GM21360 (cell line): ENCODE measurements around the gene PIGS.

Source experiments
- ATAC-seq: cut with Tn5 transposase; IDR thresholded peaks from one replicate; pipeline ENCODE4 v1.9.1; 2021; ENCODE audit warnings: mild to moderate bottlenecking, moderate library complexity; ENCODE audit not compliant: unreplicated experiment

PIGS gene

GRCh38 chr17:28551421-28552175 lies 19.7 kb downstream of the PIGS start:
- ATAC-seq, result no peak

DNA sequence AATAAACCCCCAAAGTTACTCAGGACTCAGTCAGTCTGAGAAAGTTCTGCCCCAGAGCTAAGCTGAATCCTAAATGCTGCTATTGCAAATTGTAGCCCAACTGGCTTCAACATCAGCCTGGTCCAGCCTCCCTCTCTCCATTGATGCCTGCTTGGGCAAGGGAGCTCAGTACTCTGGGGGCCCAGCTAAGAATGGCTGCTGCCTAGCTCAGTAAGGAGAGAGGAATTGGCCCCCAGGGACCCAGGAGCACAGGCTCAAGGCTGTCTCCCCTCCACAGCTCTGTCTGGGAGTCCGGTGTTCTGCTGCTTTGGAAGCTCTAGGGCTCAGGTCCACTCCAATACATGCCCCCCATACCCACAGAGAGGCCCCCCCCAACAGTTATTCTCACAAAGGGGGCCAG lies 20.5 kb downstream of the PIGS start:
- ATAC-seq, result no peak

- ATAC-seq, result peak; percentile 37
Observed at GRCh38 chr17:28549236-28550132, 21.8 kb downstream of the PIGS start.

DNA sequence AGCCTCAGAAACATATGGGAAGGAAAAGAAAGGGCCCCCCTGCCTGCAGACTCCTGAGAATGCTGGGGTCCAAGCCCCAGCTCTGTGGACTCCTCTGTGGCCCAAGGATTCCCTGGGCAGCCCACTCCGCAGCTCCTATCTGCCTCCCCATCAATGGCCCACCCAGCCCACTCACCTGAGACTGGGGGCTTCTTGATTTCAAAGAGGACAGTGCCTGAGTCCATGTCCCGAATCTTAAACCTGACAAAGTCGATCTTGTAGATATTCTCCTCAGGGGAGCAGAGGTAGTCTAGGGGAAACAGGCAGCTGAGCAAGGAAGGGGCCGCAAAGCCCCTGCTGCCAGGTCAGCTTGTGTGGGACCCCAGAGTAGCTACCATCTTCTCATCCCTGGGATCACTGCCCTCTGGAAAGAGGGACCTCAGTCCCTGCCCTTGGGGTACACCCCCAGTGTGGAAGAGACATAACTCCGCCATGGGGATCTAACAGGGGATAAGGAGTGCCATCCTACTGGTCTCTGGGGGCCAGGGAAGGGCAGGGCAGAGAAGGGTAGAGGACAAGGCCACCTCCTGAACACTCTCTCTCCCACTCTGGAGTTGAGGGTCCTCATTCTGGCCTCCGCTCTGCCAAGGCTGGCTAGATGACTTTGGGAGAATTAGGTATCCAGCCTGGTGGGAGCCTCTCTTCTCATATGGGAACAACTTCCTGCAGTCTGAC lies 22.8 kb downstream of the PIGS start:
- no peak for ATAC-seq

- ATAC-seq, result no peak
Observed at GRCh38 chr17:28547623-28548416, 23.5 kb downstream of the PIGS start.

DNA sequence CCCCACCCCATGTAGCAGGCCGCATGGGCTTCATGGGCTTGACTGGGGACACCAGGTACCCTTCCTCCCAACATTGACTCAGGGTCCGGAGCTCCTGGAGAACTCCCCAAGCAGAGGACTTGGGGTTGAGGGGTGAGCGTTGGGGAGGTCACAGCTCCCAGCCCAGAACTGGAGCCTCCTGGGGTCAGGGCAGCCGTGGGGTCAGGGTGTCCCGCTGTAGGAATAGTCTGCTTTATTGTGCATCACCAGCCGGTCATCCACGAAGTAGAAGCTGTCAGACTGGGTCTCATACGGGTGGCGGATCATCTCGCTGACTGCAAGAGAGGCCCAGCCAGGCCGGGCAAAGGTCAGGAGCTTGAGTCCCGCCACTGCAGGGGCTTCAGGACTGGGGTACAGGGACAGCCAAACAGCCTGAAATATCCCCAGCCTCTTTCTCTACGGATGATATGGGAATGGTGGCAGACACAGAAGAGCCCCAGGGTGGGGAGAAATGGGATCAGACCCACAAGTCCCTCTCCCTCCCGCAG lies 24.2 kb downstream of the PIGS start:
- no peak for ATAC-seq

- no peak for ATAC-seq
Observed at GRCh38 chr17:28545787-28546415, 25.4 kb downstream of the PIGS start.

GRCh38 chr17:28545141-28545503 lies 26.2 kb downstream of the PIGS start:
- ATAC-seq, result no peak

- no peak for ATAC-seq
Observed at GRCh38 chr17:28544402-28545140, 26.8 kb downstream of the PIGS start.

- no peak for ATAC-seq
Observed at GRCh38 chr17:28541439-28541838, 29.9 kb downstream of the PIGS start.

GRCh38 chr17:28540231-28540630 lies 31.1 kb downstream of the PIGS start:
- ATAC-seq, result no peak

DNA sequence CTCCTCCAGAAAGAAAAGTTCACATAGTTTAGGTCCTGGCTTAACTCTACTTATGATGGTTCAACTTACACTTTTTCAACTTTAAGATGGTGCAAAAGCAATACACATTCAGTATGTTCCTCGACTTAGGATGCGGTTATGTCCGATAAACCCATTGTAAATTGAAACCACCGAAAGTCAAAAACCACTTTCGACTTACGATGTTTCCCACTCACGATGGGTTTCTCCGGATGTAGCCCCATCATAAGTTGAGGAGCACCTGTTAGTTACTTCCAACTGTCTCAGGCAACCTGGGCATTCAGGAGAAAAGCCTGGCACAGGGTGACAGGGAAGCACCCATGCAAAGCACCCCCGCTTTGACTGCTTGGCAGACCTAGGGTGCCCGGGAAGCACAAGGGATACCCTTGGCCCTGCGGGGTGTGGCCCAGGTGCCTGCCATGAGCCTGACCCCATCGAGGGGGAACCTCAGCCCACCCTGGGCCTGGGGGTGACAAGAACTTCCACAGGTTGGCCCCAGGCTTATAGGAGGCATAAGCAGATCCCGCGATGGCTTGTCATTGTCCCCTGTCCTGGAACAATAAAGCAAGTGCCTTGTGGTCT lies 32.9 kb downstream of the PIGS start:
- no peak for ATAC-seq

DNA sequence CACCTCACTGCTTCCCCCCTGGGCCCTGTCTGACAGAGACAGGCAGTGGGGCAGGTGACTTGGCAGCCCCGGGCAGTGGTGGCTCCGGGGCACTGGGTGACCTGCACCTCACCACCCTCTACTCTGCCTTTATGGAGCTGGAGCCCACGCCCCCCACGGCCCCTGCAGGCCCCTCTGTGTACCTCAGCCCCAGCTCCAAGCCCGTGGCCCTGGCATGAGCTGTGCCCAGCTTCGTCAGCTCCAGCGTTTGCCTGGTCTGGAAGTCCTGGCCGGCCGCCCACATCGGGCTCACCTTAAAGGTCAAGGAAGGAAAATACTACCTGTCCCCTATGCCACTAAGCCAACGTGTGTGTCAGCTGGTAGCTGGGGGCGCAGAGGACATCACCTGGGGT lies 34.1 kb downstream of the PIGS start:
- ATAC-seq, result no peak

DNA sequence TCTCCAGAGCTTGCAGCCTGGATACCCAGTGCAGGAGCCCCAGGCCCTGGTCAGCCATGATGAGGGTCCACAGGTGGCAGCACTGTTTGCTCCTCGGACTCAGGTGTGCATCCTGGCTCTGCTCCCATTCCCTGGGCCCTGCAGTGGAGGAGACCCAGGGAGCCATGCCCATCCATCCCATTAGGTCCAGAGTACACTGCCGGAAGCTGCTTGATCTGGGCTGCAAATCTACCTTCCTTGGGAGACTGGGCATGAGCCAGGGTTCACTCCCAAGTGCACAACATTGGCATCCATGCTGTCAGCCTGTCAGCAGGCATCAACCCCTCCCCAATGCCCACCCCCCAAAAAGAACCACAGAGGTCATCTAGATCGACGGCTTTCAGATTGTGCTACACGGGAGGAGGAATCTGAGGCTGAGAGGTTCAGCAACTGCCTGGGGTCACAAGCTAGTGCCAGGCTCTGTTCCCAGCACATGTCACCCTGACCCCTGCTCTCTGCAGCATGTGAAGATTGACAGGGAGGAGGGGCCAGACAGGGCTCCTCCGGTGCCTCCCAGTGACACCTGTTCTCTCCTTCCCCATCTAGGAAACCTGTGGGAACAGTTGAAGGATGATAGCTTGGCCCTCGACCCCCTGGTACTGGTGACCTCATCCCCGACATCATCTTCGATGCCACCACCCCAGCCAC lies 34.6 kb downstream of the PIGS start:
- ATAC-seq, result no peak

DNA sequence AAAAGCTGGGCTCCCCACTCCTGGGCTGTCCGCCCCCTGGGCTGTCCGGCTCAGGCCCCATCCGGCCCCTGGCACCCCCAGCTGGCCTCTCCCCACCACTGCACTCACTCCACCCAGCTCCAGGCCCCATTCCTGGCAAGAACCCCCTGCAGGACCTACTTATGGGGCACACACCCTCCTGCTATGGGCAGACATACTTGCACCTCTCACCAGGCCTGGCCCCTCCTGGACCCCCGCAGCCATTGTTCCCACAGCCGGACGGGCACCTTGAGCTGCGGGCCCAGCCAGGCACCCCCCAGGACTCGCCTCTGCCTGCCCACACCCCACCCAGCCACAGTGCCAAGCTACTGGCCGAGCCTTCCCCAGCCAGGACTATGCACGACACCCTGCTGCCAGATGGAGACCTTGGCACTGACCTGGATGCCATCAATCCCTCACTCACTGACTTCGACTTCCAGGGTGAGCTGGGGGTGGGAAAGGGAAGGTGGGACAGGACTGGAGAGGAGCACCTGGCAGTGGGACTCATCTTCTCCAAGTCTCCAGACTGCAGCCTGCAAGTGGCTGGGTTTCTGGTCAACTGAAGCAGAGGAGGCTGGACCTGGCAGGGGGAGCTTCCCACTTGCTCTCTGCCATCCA lies 36.5 kb downstream of the PIGS start:
- no peak for ATAC-seq

- ATAC-seq, result no peak
Observed at GRCh38 chr17:28533091-28533807, 38.1 kb downstream of the PIGS start.
